Kidney capillary endothelial cell (primary cell): ENCODE measurements around the gene MAPK8.
"Not testable (repeated sequence)": the region's sequence is repeated elsewhere in the genome, so short reads cannot be mapped to it uniquely, and the experiment has no call there.

ENCODE experiments used
- DNase-seq: peaks from one replicate; pipeline ENCODE4 v3.0.0-alpha.2; 2018; ENCODE audit warnings: low spot score

MAPK8 gene

DNA sequence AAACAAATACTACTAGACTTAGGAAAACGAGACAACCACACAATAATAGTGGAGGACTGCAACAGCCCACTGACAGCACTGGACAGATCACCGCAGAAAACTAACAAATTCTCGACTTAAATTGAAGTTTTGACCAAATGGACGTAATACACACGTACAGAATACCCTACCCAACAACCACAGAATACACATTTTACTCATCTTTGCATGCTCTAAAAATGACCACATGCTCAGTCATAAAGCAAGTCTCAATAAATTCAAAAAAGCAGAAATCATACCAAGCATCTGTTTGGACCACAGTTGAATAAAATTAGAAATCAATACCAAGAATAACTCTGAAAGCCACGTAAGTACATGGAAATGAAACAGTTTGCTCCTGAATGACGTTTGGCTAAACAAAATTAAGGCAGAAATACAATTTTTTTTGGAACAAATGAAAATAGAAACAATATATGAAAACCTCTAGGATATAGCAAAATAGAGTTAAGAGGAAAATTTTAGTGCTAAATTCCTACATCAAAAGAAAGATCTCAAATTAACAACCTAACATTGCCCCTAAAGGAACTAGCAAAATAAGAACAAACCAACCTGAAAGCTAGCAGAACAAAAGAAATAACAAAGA lies 30.6 kb downstream of the MAPK8 start:
- DNase-seq, result no peak

DNA sequence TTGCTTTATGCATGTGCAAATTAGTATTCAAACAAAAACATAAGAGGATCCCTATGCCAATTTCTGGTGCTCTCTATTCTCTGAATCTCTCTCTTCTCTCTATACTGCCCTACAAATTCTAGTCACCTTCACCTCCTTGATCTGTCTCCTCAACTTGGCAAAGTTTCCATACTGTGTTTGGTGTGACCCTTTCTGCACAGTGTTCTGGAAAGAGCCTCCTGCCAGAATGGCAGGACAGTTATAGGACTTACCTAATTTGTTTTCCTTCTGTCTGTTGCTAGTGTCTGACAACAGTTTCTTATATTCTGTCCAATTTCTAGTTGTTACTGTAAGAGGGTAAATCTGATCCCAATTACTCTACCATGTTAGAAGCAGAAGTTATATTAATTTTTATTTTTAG lies 34.3 kb downstream of the MAPK8 start:
- no peak for DNase-seq

DNA sequence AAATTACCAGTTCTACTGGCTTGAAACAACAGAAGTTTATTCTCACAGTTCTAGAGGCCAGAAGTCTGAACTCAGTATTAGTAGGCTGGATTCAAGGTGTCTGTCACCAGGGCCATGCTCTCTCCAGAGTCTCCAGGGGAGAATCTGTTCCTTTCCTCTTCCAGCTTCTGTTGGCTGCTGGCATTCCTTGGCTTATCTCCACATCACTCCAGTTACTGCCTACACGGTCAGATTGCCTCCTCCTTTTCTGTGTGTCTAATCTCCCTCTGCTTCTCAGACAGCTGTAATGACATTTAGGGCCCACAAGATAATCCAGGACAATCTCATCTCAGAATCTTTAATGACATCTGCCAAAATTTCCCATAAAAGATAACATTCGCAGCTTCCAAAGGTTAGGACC lies 36.6 kb downstream of the MAPK8 start:
- no peak for DNase-seq

DNA sequence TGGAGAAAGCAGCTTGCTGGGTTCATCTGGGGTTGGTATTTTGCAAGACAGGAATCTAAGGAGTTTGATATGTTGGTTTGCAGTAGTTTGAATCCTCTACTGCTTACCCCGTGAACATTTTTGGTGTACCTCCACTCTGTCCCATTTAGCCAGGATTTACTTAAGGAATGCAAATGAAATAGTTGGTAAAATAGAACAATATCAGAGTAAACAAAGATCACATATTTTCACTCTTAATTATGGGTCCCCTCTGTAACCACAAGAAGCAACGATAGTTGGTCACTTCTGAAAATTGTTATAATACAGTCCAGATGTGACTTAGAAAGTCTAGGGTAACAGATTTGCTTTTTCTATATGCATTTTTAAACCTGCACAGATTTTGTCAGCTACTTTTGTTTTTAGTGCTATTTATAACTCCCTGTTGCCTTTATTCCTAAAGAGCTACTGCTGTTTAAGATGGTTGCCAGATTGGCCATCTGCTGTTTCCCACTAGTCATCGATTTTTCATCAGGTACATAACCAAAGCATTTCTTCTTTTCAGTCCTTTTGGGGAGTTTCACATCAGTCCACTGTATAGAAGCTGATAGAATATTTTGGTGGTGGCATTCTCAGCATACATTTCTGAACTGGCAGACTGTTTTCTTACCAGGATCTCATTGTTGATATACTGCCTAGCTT lies 37.6 kb downstream of the MAPK8 start:
- DNase-seq, result no peak

- not testable (repeated sequence) for DNase-seq
Observed at GRCh38 chr10:48346248-48346647, 39.8 kb downstream of the MAPK8 start.

- not testable (repeated sequence) for DNase-seq
Observed at GRCh38 chr10:48347539-48347938, 41.1 kb downstream of the MAPK8 start.

DNA sequence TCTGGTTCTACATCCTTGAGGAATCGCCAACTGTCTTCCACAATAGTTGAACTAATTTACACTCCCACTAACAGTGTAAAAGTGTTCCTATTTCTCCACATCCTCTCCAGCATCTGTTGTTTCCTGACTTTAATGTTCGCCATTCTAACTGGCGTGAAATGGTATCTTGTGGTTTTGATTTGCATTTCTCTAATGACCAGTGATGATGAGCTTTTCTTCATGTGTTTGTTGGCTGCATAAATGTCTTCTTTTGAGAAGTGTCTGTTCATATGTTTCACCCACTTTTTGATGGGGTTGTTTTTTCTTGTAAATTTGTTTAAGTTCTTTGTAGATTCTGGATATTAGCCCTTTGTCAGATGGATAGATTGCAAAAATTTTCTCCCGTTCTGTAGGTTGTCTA lies 41.5 kb downstream of the MAPK8 start:
- DNase-seq, result not testable (repeated sequence)

GRCh38 chr10:48353246-48353645 lies 46.8 kb downstream of the MAPK8 start:
- DNase-seq, result no peak

DNA sequence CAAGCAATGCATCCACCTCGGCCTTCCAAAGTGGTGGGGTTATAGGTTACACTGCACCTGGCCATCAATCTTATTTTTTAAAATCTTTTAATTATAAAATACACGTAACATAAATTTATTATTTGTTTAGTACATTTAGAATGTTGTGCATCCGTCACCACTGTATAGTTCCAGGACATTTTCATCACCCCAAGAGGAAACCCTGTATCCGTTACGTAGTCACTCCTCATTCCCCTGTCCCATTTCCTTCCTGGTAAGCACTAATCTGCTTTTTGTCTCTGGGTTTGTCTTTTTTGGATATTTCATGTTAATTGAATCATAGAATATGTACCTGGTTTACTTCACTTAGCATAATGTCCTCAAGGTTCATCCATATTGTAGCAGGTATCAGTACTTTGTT lies 51.2 kb downstream of the MAPK8 start:
- peak; percentile 21 for DNase-seq

DNA sequence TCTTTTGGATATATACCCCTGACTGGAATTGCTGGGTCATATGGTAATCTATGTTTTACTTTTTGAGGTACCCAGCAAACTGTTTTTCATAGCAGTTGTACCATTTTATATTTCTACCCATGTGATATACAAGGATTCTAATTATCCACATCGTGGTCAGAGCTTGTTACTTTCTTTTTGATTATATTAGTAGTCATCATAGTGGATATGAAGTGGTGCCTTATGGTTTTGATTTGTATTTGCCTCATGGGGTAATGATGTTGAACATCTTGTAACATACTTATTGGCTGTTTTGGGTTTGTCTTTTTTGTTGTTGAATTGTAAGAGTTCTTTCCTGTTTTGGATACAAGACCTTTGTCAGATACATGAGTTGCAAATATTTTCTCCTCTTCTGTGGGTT lies 51.7 kb downstream of the MAPK8 start:
- DNase-seq, result no peak

GRCh38 chr10:48358838-48359237 lies 52.4 kb downstream of the MAPK8 start:
- DNase-seq, result no peak

GRCh38 chr10:48361176-48361575 lies 54.7 kb downstream of the MAPK8 start:
- no peak for DNase-seq

GRCh38 chr10:48363617-48364355 lies 57.3 kb downstream of the MAPK8 start:
- DNase-seq, result peak; percentile 76

DNA sequence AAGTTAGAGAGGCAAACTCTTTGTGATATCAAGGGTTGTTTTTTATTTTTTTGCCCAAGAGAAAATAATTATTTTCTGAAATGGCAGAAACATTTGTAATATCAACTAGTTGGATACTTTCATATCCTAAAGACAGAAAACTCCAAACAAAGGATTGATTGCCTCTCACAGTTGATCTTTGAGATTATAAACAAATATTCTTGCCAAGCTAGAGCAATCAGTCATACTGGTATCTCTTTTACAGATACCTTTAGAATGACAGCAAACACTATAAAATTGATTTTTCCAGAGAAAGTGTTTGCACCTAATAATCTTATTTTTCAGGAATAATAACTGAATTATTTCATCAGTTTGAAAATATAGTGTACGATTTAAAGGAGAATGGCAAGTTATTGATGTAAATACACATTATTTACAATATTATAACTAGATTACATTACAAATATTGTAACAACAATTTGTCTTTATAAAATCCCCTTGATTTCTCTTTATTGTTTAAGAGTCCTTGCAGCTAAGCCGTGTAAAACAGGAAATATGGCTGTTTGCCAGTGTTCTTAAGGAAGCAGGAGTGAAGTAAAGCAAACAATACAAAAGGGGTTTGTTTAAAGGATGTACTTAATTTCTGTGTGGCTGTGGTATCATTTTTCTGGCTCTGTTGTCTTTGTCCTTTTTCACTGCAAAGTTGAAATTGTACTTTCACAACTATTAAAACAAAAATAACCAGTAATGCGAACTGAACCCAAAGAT lies 58.4 kb downstream of the MAPK8 start:
- peak; percentile 85 for DNase-seq

- DNase-seq, result peak; percentile 30
Observed at GRCh38 chr10:48365668-48366067, 59.2 kb downstream of the MAPK8 start.

GRCh38 chr10:48366261-48366660 lies 59.8 kb downstream of the MAPK8 start:
- DNase-seq, result peak; percentile 13

DNA sequence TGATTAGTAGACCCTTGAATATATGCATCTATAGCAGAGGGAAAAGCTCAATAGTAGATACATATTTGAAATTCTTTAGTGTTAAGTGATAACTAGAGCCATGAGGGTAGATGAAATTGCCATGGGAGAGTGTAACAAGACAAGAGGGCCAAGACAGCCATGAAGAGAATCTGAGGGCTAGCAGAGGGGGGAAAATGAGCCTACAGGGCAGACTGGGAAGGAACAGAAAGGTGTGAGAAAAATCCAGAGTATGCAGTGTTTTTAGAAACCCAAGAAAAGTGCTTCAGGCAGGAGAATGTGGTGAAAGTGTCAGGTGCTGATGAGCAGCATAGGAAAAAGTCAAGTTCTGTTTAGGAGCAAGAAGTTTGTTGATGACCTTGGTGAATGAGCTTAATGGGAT lies 63.0 kb downstream of the MAPK8 start:
- DNase-seq, result no peak

DNA sequence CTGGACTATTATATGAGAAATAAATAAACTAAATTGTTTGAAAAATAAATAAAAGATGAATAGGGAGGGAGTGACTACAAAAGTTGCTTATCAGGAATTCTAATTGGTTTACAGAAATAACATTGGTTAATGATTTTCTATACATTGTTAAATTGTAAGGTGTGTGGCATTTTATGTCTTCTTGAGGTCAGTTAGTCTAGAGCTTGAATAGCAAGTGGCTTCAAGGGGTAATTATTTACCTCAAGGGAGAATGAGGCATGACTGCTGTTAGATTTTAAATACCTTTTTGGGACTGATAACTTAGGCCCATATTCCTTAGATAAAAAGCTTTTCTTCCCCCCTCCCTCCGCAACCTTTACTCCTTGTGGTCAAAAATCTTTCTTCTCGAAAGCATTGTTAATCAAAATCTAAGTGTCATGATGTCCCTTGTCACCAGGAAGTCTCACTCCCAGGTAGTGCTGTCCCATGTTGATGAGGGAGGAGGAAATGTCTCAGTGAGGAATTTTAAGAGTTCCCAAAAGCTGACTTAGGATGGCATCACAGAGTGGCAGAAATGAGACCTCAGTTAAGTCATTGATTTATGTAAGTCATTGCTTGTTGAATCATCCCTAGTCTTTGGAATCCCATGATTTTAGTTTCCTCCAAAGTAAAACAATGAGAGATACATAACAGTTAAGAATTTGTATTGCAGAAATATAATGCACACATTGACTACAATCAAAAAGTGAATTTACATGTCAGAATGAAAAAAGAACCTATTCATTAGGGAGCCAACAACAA lies 71.5 kb downstream of the MAPK8 start:
- DNase-seq, result peak; percentile 59

DNA sequence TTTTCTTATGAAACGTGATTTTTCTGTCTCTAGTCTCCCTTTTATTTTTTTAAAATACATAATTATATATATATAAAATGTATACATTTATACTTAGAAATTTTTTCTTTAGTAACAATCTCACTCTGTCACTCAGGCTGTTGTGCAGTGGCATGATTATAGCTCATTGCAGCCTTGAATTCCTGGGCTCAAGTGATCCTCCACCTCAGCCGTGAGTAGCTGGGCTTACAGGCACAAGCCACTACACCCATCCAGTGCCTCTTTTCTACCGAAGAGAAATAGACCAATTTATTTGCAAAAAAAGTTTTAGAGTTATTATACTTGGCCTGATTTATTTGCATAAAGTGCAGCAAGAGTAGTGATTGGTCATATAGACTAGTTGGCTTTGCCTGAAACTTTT lies 72.2 kb downstream of the MAPK8 start:
- no peak for DNase-seq

DNA sequence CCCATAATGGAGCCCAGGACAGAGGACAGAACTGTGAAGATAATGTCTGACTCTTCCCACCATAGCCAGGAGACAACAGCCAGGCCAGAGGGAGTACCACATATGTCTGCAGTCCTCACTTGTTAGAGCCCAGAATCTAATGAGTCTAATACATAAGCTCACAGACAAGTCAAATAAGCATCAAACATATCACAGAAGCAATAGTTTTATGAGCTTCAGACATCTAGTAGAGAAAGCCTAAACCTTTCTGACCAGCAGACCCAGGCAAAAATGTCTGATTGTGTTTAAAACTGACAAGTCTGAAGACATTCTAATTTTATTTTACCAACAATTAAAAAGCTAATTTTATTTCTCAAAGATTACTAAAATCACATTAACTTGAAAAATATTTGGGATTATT lies 75.5 kb downstream of the MAPK8 start:
- DNase-seq, result no peak

- DNase-seq, result no peak
Observed at GRCh38 chr10:48382982-48383381, 76.5 kb downstream of the MAPK8 start.

DNA sequence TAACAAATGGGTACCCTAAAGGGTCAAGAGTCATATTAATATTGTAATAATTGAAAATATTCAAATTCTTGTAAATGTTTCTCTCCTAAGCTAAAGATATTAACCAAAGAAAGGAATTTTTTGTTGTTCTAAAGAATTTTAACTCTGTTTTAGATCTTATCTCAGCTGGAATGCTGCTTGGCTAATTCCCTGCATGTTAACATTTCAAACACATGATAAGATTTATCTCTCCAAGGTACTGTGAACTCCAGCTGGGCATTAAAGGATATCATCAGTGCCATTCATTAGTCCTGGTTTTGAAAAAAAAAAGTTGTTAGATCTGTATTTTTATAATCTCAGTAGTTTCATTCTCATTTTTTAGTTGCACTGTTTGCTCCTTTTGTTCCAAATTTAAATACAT lies 76.9 kb downstream of the MAPK8 start:
- no peak for DNase-seq
